Neuronal stem cell (in vitro differentiated cells): Measurements from ENCODE around the gene SH3BP2.

Experiments
- DNase-seq: peaks from one replicate; pipeline ENCODE4 v3.0.0-alpha.2; 2013; ENCODE audit warnings: low spot score
- H2AFZ ChIP-seq: one replicate; pipeline ENCODE4 v1.6.1; 2013; ENCODE audit warnings: mild to moderate bottlenecking, low read length, inconsistent platforms
- H2AK5ac ChIP-seq: 2 replicates; pipeline ENCODE4 v1.6.1; 2013; ENCODE audit warnings: low read depth, mild to moderate bottlenecking, inconsistent platforms, low read length, moderate library complexity, mixed read lengths
- H2BK120ac ChIP-seq: 2 replicates; pipeline ENCODE4 v1.6.1; 2013; ENCODE audit warnings: low read depth, mild to moderate bottlenecking, inconsistent platforms, low read length, moderate library complexity, mixed read lengths
- H2BK12ac ChIP-seq: one replicate; pipeline ENCODE4 v1.6.1; 2013; ENCODE audit warnings: low read length, inconsistent platforms
- H2BK15ac ChIP-seq: 2 replicates; pipeline ENCODE4 v1.6.1; 2013; ENCODE audit warnings: mild to moderate bottlenecking, low read length, inconsistent platforms, mixed read lengths
- H2BK5ac ChIP-seq: one replicate; pipeline ENCODE4 v1.6.1; 2013; ENCODE audit warnings: inconsistent platforms, mild to moderate bottlenecking, low read length, moderate library complexity
- H3K14ac ChIP-seq: one replicate; pipeline ENCODE4 v1.6.1; 2013; ENCODE audit warnings: low read length, inconsistent platforms
- H3K18ac ChIP-seq: 2 replicates; pipeline ENCODE4 v1.6.1; 2013; ENCODE audit warnings: low read length, inconsistent platforms
- H3K23ac ChIP-seq: 2 replicates; pipeline ENCODE4 v1.6.1; 2013; ENCODE audit warnings: low read depth, mild to moderate bottlenecking, mixed read lengths, low read length, inconsistent platforms; ENCODE audit not compliant: poor library complexity
- H3K27ac ChIP-seq: replicated peaks from 3 replicates; pipeline ENCODE4 v1.5.1; 2013; ENCODE audit warnings: low read length, inconsistent platforms
- H3K27me3 ChIP-seq, 3 experiments: 2 replicates each; pipeline ENCODE4 v1.6.1; 2013; ENCODE audit warnings: low read length in 3 of 3, mild to moderate bottlenecking in 2 of 3, inconsistent platforms in 1 of 3, low read depth in 1 of 3, mixed read lengths in 1 of 3, moderate library complexity in 1 of 3; ENCODE audit not compliant: control insufficient read depth in 3 of 3, insufficient read depth in 3 of 3
- H3K36me3 ChIP-seq, 2 donors: replicated peaks in 1 of 2; 2 replicates each; pipeline ENCODE4 v1.6.1; 2013; ENCODE audit warnings: low read length in 2 of 2; ENCODE audit not compliant: control insufficient read depth in 2 of 2, insufficient read depth in 2 of 2
- H3K4ac ChIP-seq: 2 replicates; pipeline ENCODE4 v1.6.1; 2013; ENCODE audit warnings: inconsistent platforms, mild to moderate bottlenecking, low read length, moderate library complexity
- H3K4me1 ChIP-seq, 2 donors: 1 replicate in 1 of 2; 2 replicates in 1 of 2; pipeline ENCODE4 v1.6.1; 2013; ENCODE audit warnings: low read length in 2 of 2, low read depth in 1 of 2; ENCODE audit not compliant: control insufficient read depth in 2 of 2, insufficient read depth in 1 of 2
- H3K4me2 ChIP-seq: one replicate; pipeline ENCODE4 v1.6.1; 2013; ENCODE audit warnings: mild to moderate bottlenecking, low read length, inconsistent platforms; ENCODE audit not compliant: insufficient read depth, poor library complexity, severe bottlenecking
- H3K4me3 ChIP-seq, 2 donors: 2 replicates each; pipeline ENCODE4 v1.5.1; 2013; ENCODE audit warnings: low read length in 2 of 2, mild to moderate bottlenecking in 2 of 2, inconsistent platforms in 1 of 2, moderate library complexity in 1 of 2
- H3K79me1 ChIP-seq: one replicate; pipeline ENCODE4 v1.6.1; 2013; ENCODE audit warnings: low read depth, mild to moderate bottlenecking, inconsistent platforms, low read length, moderate library complexity
- H3K9ac ChIP-seq: one replicate; pipeline ENCODE4 v1.6.1; 2013; ENCODE audit warnings: mild to moderate bottlenecking, low read depth, low read length, inconsistent platforms; ENCODE audit not compliant: poor library complexity
- H3K9me3 ChIP-seq, 2 donors: replicated peaks in 1 of 2; 2 replicates each; pipeline versions ENCODE3 to v1.6.1; 2013; ENCODE audit warnings: low read length in 2 of 2, mild to moderate bottlenecking in 2 of 2, inconsistent platforms in 1 of 2, low read depth in 1 of 2, mixed read lengths in 1 of 2, moderate library complexity in 1 of 2; ENCODE audit not compliant: control insufficient read depth in 2 of 2, insufficient read depth in 1 of 2
- H4K8ac ChIP-seq: one replicate; pipeline ENCODE4 v1.6.1; 2013; ENCODE audit warnings: low read depth, mild to moderate bottlenecking, inconsistent platforms, low read length, moderate library complexity
- H4K91ac ChIP-seq: one replicate; pipeline ENCODE4 v1.6.1; 2013; ENCODE audit warnings: low read length, low read depth, mild to moderate bottlenecking, inconsistent platforms; ENCODE audit not compliant: poor library complexity
- WGBS, 2 donors: extraction: QIAGEN DNeasy Blood & Tissue Kit; methylation state at CpG; one replicate each; pipeline ENCODE4 v1.1.7; 2013; ENCODE audit warnings: missing lambda C conversion rate in 2 of 2, mixed read lengths in 1 of 2; ENCODE audit not compliant: insufficient read length in 2 of 2, insufficient replicate concordance in 1 of 2; ENCODE audit errors: extremely low coverage in 2 of 2; 5-methylcytosine and 5-hydroxymethylcytosine counted together

SH3BP2 gene

GRCh38 chr4:2823301-2823670, 30.4 kb downstream of the SH3BP2 start:
- Histone ChIP-seq H2BK120ac (no peak overlapping the region), H3K4me3 (no peak overlapping the region), H3K9me3 (no peaks in the 10 kb centered on the region), H3K18ac (no peak overlapping the region), H2AFZ (no peak overlapping the region), H3K14ac (no peak overlapping the region), H4K91ac (no peak overlapping the region), H3K27me3 (no peaks in the 10 kb centered on the region), H3K27ac (no peak overlapping the region), H2BK12ac (no peak overlapping the region), H3K4ac (no peak overlapping the region), H4K8ac (peak overlapping the region; percentile 48), H2BK15ac (no peak overlapping the region), H3K36me3 (peaks cover 30 to 70% of the 10 kb centered on the region in 2 donors), H2AK5ac (no peak overlapping the region), H3K23ac (no peak overlapping the region), H3K4me2 (no peak overlapping the region), H3K79me1 (peaks cover 5% of the 10 kb centered on the region), H3K4me1 (no peaks in the 10 kb centered on the region), H2BK5ac (peak overlapping the region; percentile 12), H3K9ac (no peak overlapping the region)
- no CpG with 5 or more reads among the region's 4 CpGs for WGBS, 2 donors
- DNase-seq = no peak

GRCh38 chr4:2823671-2824328, 30.9 kb downstream of the SH3BP2 start:
- no peaks in the 10 kb centered on the region for H3K9me3 ChIP-seq
- no peak for DNase-seq
- no peak overlapping the region for H2BK15ac ChIP-seq
- H2BK120ac ChIP-seq = no peak overlapping the region
- no peak overlapping the region for H3K23ac ChIP-seq
- H3K4ac ChIP-seq = no peak overlapping the region
- H3K18ac ChIP-seq = no peak overlapping the region
- no peak overlapping the region for H3K4me3 ChIP-seq
- no CpG with 5 or more reads among the region's 14 CpGs for WGBS, 2 donors
- no peak overlapping the region for H3K27ac ChIP-seq
- no peaks in the 10 kb centered on the region for H3K27me3 ChIP-seq
- H3K79me1 ChIP-seq = peaks cover 5% of the 10 kb centered on the region
- H2AK5ac ChIP-seq = no peak overlapping the region
- no peak overlapping the region for H4K91ac ChIP-seq
- no peaks in the 10 kb centered on the region for H3K4me1 ChIP-seq
- H2BK5ac ChIP-seq = no peak overlapping the region
- no peak overlapping the region for H2BK12ac ChIP-seq
- H3K4me2 ChIP-seq = no peak overlapping the region
- no peak overlapping the region for H3K14ac ChIP-seq
- H3K36me3 ChIP-seq = peaks cover 33 to 75% of the 10 kb centered on the region in 2 donors
- H3K9ac ChIP-seq = no peak overlapping the region
- H4K8ac ChIP-seq = peak overlapping the region; percentile 48
- H2AFZ ChIP-seq = no peak overlapping the region

- Histone ChIP-seq H3K9ac (no peak overlapping the region), H3K4me2 (no peak overlapping the region), H3K14ac (peak overlapping the region; percentile 4), H3K18ac (no peak overlapping the region), H3K79me1 (peaks cover 5% of the 10 kb centered on the region), H2BK5ac (peak overlapping the region; percentile 11), H3K4me1 (no peaks in the 10 kb centered on the region), H3K23ac (peak overlapping the region; percentile 65), H3K4me3 (no peak overlapping the region), H2BK12ac (peak overlapping the region; percentile 1), H2AK5ac (no peak overlapping the region), H3K36me3 (peaks cover 33 to 81% of the 10 kb centered on the region in 2 donors), H3K27ac (no peak overlapping the region), H2BK120ac (no peak overlapping the region), H2BK15ac (no peak overlapping the region), H4K8ac (no peak overlapping the region), H3K4ac (no peak overlapping the region), H2AFZ (no peak overlapping the region), H4K91ac (no peak overlapping the region), H3K27me3 (no peaks in the 10 kb centered on the region), H3K9me3 (no peaks in the 10 kb centered on the region)
- whole genome bisulfite sequencing, 2 donors = no CpG with 5 or more reads among the region's 24 CpGs
- no peak for DNase-seq
Measured at GRCh38 chr4:2824329-2824835, 31.5 kb downstream of the SH3BP2 start.

- Histone ChIP-seq H2AFZ (no peak overlapping the region), H4K91ac (no peak overlapping the region), H3K4ac (no peak overlapping the region), H3K27me3 (no peaks in the 10 kb centered on the region), H3K4me1 (no peaks in the 10 kb centered on the region), H3K79me1 (peaks cover 5% of the 10 kb centered on the region), H3K36me3 (peaks cover 34 to 82% of the 10 kb centered on the region in 2 donors), H3K27ac (no peak overlapping the region), H3K9ac (peak overlapping the region; percentile 80), H2BK12ac (no peak overlapping the region), H2BK5ac (no peak overlapping the region), H3K14ac (peak overlapping the region; percentile 89), H3K4me3 (no peak overlapping the region), H3K18ac (no peak overlapping the region), H2AK5ac (no peak overlapping the region), H3K23ac (peak overlapping the region; percentile 65), H3K4me2 (no peak overlapping the region), H2BK120ac (no peak overlapping the region), H2BK15ac (no peak overlapping the region), H3K9me3 (no peaks in the 10 kb centered on the region), H4K8ac (peak overlapping the region; percentile 65)
- WGBS, 2 donors = no CpG with 5 or more reads among the region's 17 CpGs
- no peak for DNase-seq
Measured at GRCh38 chr4:2824836-2825381, 32.0 kb downstream of the SH3BP2 start.
